Amygdala (tissue), 56 donors: ENCODE measurements around the gene ZSCAN5C.
"Not testable (repeated sequence)": the region's sequence is repeated elsewhere in the genome, so short reads cannot be mapped to it uniquely, and the experiment has no call there.

Experiments
- DNase-seq, 56 donors: peaks; one replicate each; lab custom pipeline; 2025; lab: John Stamatoyannopoulos, UW

Gene ZSCAN5C, protein sequence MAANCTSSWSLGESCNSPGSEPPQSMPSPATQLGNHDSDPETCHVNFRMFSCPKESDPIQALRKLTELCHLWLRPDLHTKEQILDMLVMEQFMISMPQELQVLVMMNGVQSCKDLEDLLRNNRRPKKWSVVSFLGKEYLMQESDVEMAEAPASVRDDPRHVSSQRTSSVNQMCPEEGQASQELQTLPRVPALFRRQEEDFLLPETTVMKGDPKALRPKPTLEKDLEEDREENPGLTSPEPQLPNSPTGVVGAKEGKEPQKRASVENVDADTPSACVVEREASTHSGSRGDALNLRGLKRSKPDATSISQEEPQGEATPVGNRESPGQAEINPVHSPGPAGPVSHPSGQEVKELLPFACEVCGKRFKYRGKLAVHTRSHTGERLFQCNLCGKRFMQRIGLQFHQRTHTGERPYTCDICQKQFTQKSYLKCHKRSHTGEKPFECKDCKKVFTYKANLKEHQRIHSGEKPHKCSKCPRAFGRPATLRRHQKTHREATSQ

GRCh38 chr19:56201973-56202372 lies at the start of gene ZSCAN5C:
Gene ZSCAN5C, plus strand, starts transcription at chr19:56202273. Its CDS starts 3,641 bp downstream, at chr19:56205914.
- no peak for DNase-seq

DNA sequence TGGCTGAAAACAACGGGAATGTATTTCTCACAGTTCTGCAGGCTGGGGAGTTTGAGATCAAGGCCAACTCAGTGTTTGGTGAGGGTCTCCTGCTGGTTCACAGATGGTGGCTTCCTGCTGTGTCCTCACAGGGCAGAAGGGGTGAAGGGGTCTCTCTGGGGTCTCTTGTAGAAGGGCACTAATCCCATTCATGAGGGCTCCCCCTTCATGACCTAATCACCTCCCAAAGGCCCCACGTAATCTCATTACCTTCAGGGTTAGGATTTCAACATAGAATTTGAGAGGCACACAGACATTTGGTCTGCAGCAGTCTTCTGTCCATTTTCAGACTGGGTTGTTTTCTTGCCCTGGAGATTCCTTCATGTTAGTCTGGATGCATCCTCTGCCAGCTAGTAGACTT lies 49.4 kb upstream of the ZSCAN5C start:
- DNase-seq = no peak

GRCh38 chr19:56153507-56153906 lies 48.6 kb upstream of the ZSCAN5C start:
- no peak for DNase-seq

DNA sequence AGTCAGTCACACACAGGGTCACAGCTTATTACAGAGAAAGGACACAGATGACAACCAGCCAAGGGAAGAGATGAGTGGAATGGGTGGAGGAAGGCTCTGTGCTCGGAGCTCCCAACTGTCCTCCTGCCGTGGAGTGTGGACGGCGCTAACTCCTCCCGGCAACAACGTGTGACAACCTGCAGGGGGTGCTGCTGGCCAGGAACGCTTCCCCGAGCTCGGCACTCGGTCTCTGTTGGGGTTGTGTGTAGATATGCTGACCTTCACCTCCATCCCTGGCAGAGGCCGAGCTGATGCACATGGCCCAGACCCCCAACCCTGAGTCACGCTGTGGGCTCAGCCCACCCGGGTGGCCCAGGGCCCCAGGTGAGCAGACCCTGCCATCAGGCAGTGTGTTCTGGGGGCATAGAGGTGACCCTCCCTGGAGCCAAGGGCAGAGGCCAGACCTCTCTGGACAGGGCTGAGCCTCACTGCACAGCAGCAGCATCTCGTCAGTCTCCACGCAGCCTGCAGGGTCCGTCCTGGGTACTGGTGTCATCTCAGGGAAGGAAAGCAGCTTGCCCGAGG lies 46.9 kb upstream of the ZSCAN5C start:
- DNase-seq = peak in 3 of 56 donors; percentile 4 to 5 (median 5)

- DNase-seq = no peak
These were observed 45.3 kb upstream of the ZSCAN5C start for GRCh38 chr19:56156768-56157167.

- no peak for DNase-seq
These were observed 43.8 kb upstream of the ZSCAN5C start for GRCh38 chr19:56158170-56158757.

GRCh38 chr19:56159009-56159559 lies 43.0 kb upstream of the ZSCAN5C start:
- no peak for DNase-seq

- DNase-seq = no peak
These were observed 42.3 kb upstream of the ZSCAN5C start for GRCh38 chr19:56159622-56160271.

GRCh38 chr19:56161534-56161933 lies 40.5 kb upstream of the ZSCAN5C start:
- no peak for DNase-seq

DNA sequence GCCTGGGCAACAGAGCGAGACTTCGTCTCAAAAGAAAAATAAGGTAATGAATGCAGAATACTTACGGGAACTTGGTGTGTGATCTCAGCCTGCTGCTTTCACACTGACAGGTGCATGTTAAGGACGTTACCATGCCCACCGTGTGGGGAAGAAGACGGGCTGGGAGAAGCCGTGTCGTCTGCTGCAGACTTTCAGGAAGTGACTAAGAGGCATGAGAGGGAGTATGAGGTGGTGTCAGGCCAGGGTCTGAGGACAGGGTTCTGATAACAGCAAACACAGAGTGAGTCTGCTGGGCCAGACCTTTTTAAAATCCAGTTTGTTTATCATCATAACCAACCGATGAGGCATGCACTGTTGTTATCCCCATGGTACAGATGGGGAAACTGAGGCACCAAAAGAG lies 39.8 kb upstream of the ZSCAN5C start:
- DNase-seq = no peak

GRCh38 chr19:56163097-56163496 lies 39.0 kb upstream of the ZSCAN5C start:
- DNase-seq = no peak

DNA sequence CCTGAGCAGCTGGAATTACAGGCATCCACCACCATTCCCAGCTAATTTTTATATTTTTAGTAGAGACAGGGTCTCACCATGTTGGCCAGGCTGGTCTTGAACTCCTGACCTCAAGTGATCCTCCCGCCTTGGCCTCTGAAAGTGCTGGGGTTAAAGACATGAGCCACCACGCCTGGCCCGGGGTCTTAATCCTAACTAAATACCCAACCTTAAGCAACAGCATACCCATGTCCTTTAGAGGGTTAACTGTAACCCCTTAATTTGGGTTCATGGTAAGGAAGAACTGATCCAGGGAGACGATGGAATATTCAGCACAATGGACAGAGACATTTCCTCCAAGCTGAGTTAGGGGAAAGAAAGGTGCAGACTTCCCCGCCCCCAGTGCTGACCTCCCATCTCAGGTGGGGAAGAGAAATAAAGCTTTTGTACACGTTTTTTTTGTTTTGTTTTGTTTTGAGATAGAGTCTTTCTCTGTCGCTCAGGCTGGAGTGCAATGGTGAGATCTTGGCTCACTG lies 35.0 kb upstream of the ZSCAN5C start:
- DNase-seq = no peak

GRCh38 chr19:56170261-56170660 lies 31.8 kb upstream of the ZSCAN5C start:
- no peak for DNase-seq

GRCh38 chr19:56174086-56174485 lies 28.0 kb upstream of the ZSCAN5C start:
- no peak for DNase-seq

GRCh38 chr19:56174550-56174949 lies 27.5 kb upstream of the ZSCAN5C start:
- no peak for DNase-seq

DNA sequence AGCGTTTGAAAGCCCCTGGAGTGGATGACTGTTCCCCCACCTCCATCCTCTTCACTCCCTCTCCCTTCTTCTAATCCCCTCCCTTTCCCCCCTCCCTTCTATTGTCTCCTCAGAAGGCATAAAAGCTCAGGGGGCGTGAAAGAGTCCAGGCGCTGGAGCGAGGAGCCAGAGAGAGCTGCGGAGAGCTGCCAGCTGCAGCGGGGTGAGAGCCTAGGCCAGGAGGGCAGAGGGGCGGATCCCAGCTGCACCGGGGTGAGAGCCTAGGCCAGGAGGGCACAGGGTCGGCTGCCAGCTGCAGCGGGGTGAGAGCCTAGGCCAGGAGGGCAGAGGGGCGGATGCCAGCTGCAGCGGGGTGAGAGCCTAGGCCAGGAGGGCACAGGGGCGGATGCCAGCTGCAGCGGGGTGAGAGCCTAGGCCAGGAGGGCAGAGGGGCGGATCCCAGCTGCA lies 26.2 kb upstream of the ZSCAN5C start, which contains the start of gene GALP:
Gene GALP, plus strand, starts transcription at position 148 of the 447 bp plus-strand sequence. CDS start 1,101 bp downstream, outside the sequence.
- not testable (repeated sequence) for DNase-seq

- DNase-seq = not testable (repeated sequence)
These were observed 25.8 kb upstream of the ZSCAN5C start for GRCh38 chr19:56176310-56176709.

DNA sequence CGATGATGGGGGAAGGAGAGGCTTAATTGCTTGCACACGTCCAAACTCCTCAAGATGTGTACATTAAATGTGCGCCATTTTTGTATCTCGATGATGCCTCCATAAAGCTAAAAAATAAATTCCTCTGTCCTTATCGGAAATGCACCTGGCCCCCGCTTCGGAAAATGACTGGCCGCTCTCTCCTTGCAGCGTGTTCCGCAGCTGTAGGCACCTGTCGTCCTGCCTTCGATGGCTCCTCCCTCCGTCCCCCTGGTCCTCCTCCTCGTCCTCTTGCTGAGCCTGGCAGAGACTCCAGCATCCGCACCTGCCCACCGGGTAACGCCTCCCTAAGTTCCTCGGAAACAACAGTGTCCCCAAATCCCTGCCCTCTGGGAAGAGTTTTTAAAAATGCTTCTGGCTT lies 25.2 kb upstream of the ZSCAN5C start:
- DNase-seq = no peak

- DNase-seq = no peak
These were observed 24.4 kb upstream of the ZSCAN5C start for GRCh38 chr19:56177564-56178243.

GRCh38 chr19:56189785-56190184 lies 12.3 kb upstream of the ZSCAN5C start:
- no peak for DNase-seq
